ENCODE data around the gene ZNF584. TPM values are rescaled to one million over a fixed set of nuclear protein-coding genes. Genes with fewer than 3 reads are reported as not detected.
A peak's percentile ranks its signal among the peaks of the same experiment; 100 is the strongest.

ZNF584 gene
- total and polyA plus RNA-seq, 2 donors (not counting 1 experiment from before 2014, with no cell fraction given): 3.0 to 12.3 TPM

DNA sequence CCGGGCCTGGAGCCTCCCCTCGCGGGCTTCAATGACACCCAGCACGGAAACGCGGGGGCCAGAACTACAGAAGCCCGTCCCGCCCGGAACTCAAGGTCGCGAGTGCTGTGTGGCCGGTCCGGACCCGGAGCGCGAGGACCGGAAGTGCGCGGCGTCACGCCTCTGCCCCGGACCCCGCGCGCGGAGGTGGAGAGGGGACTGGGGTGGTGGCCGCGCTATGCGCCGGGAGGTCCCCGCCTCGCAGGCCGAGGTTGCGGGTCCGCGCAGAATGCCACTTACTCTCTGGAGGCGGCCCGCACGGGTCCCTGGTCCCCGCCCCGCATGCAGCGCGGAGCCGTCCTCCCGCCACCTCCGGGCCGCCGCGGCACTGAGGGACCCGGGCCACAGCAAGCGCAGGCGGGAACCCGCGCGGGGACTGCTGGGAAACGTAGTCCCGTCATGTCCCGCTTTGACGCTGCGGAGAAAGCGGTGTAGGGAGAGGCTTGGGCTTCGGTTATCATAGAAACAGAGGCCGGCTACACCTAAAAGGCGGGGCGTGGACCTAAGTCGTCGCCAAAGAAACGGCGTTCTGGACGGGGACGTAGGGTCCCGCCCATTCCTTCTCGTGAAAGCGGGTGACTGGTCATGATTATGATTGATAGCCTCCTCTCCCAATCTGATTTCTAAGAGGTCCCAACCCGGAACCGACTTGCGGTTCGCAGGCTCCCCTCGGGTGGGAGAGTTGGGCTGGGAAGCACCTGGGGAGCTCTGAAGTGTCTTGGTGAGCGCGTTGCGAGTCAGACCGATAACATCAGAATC, 27.6 kb upstream of the ZNF584 start, which contains the start of gene ZNF837:
ZNF837 (minus strand) TSS at position 369 of the 798 bp plus-strand sequence. CDS start 11,698 bp downstream, outside the sequence.
- Histone ChIP-seq H3K79me2 (ENCODE audit: control insufficient read depth, insufficient read depth, low read length) (peaks cover 34% of the 10 kb centered on the region), H3K4me2 (replicated peaks; ENCODE audit: low read depth, low read length, poor library complexity, severe bottlenecking) (peak within 1 kb of the TSS; percentile 83), H3K36me3 (replicated peaks in 1 of 2; ENCODE audit: control extremely low read depth in 1 of 2, control insufficient read depth in 1 of 2, extremely low read depth in 1 of 2, insufficient read depth in 2 of 2, low read length in 1 of 2) (peaks cover 0 to 2% of the 10 kb centered on the region in 2 experiments), H3K4me3 (ENCODE audit: control extremely low read depth in 1 of 5, extremely low read depth in 1 of 5, insufficient read depth in 1 of 5, low read depth in 2 of 5, low read length in 4 of 5) (peak within 1 kb of the TSS; percentile 22 to 78 (median 71)), H3K9ac (ENCODE audit: low read length) (peak within 1 kb of the TSS; percentile 76), H3K4me1 (ENCODE audit: control insufficient read depth in 2 of 2, insufficient read depth in 2 of 2, low read length in 2 of 2) (peaks cover 27 to 35% of the 10 kb centered on the region in 2 donors), H2AFZ (ENCODE audit: insufficient read depth, low read depth, low read length, poor library complexity, severe bottlenecking) (peak within 1 kb of the TSS; percentile 90), H4K20me1 (ENCODE audit: control insufficient read depth, insufficient read depth, low read length, poor library complexity, severe bottlenecking) (no peaks in the 10 kb centered on the region), H3K27ac (ENCODE audit: low read length in 2 of 2) (peak within 1 kb of the TSS; percentile 89 to 97), H3K9me3 (ENCODE audit: control extremely low read depth in 1 of 3, control insufficient read depth in 2 of 3, insufficient read depth in 1 of 3, low read length in 2 of 3) (no peaks in the 10 kb centered on the region), H3K27me3 (replicated peaks in 1 of 4; ENCODE audit: control extremely low read depth in 1 of 4, control insufficient read depth in 3 of 4, insufficient read depth in 4 of 4, low read length in 3 of 4) (no peaks in the 10 kb centered on the region)
- peaks cover 31% of the 10 kb centered on the region for H3K4me1 Mint-ChIP-seq
- H3K27me3 Mint-ChIP-seq: no peaks in the 10 kb centered on the region
- intact Hi-C loops (cut with micrococcal nuclease): loop anchor here (1.0 to 2.0 kb wide), 12 partner anchors 19 to 138 kb away; partner anchors contain the start of genes ERVK3-1, ZBTB45, ZNF132 and ZNF324B
- TF ChIP-seq, protein P1, sequence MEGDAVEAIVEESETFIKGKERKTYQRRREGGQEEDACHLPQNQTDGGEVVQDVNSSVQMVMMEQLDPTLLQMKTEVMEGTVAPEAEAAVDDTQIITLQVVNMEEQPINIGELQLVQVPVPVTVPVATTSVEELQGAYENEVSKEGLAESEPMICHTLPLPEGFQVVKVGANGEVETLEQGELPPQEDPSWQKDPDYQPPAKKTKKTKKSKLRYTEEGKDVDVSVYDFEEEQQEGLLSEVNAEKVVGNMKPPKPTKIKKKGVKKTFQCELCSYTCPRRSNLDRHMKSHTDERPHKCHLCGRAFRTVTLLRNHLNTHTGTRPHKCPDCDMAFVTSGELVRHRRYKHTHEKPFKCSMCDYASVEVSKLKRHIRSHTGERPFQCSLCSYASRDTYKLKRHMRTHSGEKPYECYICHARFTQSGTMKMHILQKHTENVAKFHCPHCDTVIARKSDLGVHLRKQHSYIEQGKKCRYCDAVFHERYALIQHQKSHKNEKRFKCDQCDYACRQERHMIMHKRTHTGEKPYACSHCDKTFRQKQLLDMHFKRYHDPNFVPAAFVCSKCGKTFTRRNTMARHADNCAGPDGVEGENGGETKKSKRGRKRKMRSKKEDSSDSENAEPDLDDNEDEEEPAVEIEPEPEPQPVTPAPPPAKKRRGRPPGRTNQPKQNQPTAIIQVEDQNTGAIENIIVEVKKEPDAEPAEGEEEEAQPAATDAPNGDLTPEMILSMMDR (IDR thresholded peaks at IDR 0.05): no peak
- no peak for TF ChIP-seq EZH2 (IDR thresholded peaks at IDR 0.05; ENCODE audit: borderline replicate concordance, insufficient read depth, low read depth, low read length, poor library complexity, severe bottlenecking)
- peak within 1 kb of the TSS; percentile 92 for H3K4me3 Mint-ChIP-seq
- H3K27ac Mint-ChIP-seq: peak within 1 kb of the TSS; percentile 95
- ChIA-PET CTCF (interaction anchor here (1.2 kb wide), 2 partner anchors 34 to 54 kb away, joined by 3 read pairs; partner anchors contain the start of gene ZSCAN22), POLR2A (interaction anchor here (0.7 to 4.0 kb wide), 11 partner anchors 18 to 198 kb away, joined by 3 to 35 read pairs (median 5); partner anchors contain the start of genes CHMP2A, ERVK3-1, ZBTB45 and ZNF132)
- under 1% methylated on average over 80 of the region's 83 CpGs for WGBS (ENCODE audit: insufficient coverage)
- peak; percentile 100 for DNase-seq
- ATAC-seq (ENCODE audit: low read depth): peak; percentile 86
- no peaks in the 10 kb centered on the region for H3K9me3 Mint-ChIP-seq (ENCODE audit: insufficient read depth)

Data from B cell (primary cell).